Esophagus muscularis mucosa (tissue), 4 donors: ENCODE data around the gene LELP1.

Experiments
- EP300 ChIP-seq: sonication (generic); formaldehyde crosslinking; IDR thresholded peaks from one replicate; pipeline ENCODE4 v1.6.1; 2017; ENCODE audit warnings: antibody characterized with exemption
- POLR2A ChIP-seq: fragments of 450-650 bp; IDR thresholded peaks from one replicate; pipeline ENCODE4 v1.6.1; 2017; ENCODE audit warnings: antibody characterized with exemption, moderate library complexity, mild to moderate bottlenecking, low read depth
- POLR2AphosphoS5 ChIP-seq, 2 donors: sonication (generic); formaldehyde crosslinking; IDR thresholded peaks; one replicate each; pipeline ENCODE4 v1.6.1; 2017; ENCODE audit warnings: antibody characterized with exemption in 2 of 2
- TF ChIP-seq, protein P1 (sequence below), 3 experiments: fragments of 200-600 bp in 2 of 3; fragments of 450-650 bp in 1 of 3; sonication (generic) in 2 of 3; IDR thresholded peaks; one replicate each; pipeline ENCODE4 v1.5.1; 2017 to 2019; ENCODE audit warnings: antibody characterized with exemption in 3 of 3, mild to moderate bottlenecking in 2 of 3, moderate library complexity in 1 of 3

- TF ChIP-seq, protein P1, sequence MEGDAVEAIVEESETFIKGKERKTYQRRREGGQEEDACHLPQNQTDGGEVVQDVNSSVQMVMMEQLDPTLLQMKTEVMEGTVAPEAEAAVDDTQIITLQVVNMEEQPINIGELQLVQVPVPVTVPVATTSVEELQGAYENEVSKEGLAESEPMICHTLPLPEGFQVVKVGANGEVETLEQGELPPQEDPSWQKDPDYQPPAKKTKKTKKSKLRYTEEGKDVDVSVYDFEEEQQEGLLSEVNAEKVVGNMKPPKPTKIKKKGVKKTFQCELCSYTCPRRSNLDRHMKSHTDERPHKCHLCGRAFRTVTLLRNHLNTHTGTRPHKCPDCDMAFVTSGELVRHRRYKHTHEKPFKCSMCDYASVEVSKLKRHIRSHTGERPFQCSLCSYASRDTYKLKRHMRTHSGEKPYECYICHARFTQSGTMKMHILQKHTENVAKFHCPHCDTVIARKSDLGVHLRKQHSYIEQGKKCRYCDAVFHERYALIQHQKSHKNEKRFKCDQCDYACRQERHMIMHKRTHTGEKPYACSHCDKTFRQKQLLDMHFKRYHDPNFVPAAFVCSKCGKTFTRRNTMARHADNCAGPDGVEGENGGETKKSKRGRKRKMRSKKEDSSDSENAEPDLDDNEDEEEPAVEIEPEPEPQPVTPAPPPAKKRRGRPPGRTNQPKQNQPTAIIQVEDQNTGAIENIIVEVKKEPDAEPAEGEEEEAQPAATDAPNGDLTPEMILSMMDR (IDR thresholded peaks at IDR 0.05): no peak
- TF ChIP-seq POLR2A (no peak), POLR2AphosphoS5 (IDR thresholded peaks at IDR 0.05) (no peak), EP300 (no peak)
These were observed 47.9 kb downstream of the LELP1 start for GRCh38 chr1:153251087-153251486.
